Activated CD8-positive, alpha-beta memory T cell treated with anti-CD3 and anti-CD28 coated beads for 1 hour (primary cell): ENCODE data around the gene CFAP251.
"Not testable (repeated sequence)": the region's sequence is repeated elsewhere in the genome, so short reads cannot be mapped to it uniquely, and the experiment has no call there.

Experiments used
- DNase-seq, 2 donors: peaks; one replicate each; pipeline ENCODE4 v3.0.0-alpha.2; 2020; ENCODE audit warnings: low read depth in 1 of 2; ENCODE audit errors: extremely low read depth in 1 of 2

The CFAP251 gene

DNA sequence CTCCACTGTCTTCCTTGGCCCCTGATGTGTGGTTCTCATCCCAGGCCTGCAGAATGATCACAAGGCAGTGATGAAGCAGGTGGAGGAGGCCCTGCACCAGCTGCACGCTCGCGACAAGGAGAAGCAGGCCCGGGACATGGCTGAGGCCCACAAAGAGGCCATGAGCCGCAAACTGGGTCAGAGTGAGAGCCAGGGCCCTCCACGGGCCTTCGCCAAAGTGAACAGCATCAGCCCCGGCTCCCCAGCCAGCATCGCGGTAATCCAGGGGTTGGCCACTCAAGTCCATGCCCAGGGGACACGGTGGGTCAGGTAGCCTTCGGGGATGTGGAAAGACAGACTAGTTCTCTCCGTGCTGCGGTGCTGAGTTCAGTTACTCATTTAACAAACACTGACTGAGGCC lies 18.8 kb upstream of the CFAP251 start:
- DNase-seq = no peak

DNA sequence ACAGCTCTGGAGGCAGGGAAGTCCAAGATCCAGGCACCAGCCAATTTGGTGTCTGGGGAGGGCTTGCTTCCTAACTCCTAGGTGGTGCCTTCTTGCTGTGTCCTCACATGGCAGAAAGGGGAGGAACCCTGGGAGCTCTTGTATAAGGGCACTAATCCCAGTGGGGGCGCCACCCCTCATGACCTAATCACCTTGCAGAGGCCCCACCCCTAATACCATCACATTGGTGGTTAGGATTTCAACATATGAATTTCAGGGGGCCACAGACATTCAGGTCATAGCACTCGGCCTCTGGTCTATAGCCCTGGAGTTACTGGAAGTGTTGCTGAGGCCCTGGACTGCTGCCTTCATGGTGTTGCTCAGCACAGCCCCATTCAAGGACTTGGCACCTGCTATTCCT lies 15.2 kb upstream of the CFAP251 start:
- no peak for DNase-seq

DNA sequence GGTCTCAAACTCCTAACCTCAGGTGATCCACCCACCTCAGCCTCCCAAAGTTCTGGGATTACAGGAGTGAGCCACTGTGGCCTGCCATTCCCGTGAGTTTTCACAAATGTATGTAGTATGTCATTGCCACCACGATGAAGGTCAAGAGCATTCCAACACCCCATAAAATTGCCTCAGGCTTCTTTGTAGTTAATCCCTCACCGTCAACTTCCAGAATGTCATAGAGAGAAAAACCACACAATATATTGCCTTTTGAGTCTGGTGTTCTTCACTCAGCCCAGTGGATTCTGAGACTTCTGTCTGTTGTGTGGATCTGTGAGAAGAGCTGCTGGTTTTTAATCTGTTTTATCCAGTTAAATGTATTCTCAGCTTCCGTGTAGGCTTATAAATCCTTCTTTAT lies 12.6 kb upstream of the CFAP251 start:
- no peak for DNase-seq

DNA sequence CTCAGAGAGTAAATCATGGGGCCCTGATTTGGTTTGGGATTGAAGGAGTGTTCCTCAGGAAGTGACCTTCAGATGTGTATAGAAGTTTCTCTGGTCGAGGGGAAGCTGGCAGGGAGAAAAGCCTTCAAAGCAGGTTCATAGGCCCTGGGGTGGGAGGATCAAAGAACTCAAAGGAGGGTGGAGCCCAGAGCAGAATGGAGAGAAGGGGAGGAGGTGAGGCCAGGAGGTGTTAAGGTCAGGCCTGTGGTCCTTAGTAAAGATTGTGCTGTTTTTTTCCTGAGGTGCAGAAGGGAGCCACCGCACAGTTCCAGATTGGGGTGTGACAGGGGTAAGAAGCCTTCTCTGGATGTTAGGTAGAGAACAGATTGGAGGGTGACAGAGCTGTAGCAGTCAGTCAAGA lies 9.7 kb upstream of the CFAP251 start:
- DNase-seq = no peak

GRCh38 chr12:121911824-121912585 lies 6.4 kb upstream of the CFAP251 start:
- DNase-seq = no peak

DNA sequence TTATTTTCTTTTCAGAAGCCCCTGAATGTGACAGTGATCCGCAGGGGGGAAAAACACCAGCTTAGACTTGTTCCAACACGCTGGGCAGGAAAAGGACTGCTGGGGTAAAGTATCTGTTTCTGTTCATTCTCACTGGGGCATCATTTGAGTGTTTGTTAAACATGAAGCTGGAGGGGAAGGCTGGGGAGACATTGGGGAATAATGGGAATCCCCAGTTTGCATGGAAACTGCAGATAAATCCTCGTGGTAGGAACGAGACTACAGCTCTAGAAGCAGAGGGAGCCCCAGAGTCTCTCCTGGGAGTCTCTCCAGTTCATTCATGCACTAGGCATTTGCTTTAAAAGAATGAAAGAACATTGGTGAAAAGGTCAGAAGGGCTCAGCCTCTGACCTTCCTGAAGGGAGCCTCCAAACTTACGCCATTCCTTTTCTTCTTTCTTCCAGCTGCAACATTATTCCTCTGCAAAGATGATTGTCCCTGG lies 2.5 kb upstream of the CFAP251 start:
- DNase-seq = no peak

- DNase-seq = no peak
These were observed 1.7 kb upstream of the CFAP251 start for GRCh38 chr12:121916719-121917118.

DNA sequence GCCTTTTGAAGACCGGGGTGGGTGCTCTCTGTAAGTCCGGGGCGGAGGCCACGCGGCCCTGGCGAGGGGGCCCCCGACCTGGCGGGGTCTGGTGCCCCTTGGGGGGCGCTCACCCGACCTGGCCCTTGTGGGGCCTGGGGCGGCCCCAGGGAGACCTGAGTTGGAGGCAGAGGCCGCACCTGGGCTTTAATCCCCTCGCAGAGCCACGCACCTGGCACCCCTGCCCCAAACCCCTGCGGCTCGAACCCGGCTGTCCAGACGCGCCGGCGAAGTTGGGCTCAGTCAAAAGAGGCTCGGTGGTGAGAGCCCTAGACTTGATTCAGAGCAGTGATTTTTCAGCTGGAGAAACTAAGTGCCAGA lies 267 bp downstream of the CFAP251 start:
- no peak for DNase-seq

- DNase-seq = no peak
These were observed 2.7 kb downstream of the CFAP251 start for GRCh38 chr12:121921066-121921465.

- DNase-seq = no peak
These were observed 6.9 kb downstream of the CFAP251 start for GRCh38 chr12:121925358-121925695.

GRCh38 chr12:121926874-121927706 lies 8.7 kb downstream of the CFAP251 start:
- DNase-seq = no peak

DNA sequence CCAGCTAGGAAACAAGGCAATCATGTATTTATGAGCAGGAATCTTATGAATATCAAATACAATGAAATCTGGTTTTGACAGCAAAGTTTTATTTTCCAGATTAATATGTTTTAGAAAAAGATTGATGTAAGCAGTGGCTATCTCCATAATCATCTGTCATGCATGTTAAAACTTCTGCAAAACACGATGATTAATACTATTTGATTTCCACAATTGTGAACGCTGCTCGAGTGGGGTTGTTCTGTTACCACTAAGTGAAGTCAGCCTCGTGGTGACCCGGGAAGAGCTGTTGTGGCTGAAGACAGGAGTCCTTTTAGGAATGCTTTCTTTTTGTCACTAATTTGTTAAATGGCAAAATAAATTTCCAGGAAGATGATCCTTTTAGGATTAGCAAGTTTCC lies 9.4 kb downstream of the CFAP251 start:
- DNase-seq = no peak

DNA sequence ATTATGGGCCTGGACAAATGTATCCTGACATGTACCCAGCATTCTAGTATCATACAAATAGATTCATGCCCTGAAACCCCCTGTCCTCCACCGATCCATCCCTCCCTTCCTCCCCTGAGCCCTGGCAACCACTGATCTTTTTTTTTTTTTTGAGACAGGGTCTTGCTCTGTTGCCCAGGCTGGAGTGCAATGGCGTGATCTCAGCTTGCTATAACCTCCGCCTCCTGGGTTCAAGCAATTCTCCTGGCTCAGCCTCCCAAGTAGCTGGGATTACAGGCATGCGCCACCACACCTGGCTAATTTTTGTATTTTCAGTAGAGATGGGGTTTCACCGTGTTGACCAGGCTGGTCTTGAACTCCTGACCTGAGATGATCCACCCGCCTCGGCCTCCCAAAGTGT lies 11.2 kb downstream of the CFAP251 start:
- not testable (repeated sequence) for DNase-seq

DNA sequence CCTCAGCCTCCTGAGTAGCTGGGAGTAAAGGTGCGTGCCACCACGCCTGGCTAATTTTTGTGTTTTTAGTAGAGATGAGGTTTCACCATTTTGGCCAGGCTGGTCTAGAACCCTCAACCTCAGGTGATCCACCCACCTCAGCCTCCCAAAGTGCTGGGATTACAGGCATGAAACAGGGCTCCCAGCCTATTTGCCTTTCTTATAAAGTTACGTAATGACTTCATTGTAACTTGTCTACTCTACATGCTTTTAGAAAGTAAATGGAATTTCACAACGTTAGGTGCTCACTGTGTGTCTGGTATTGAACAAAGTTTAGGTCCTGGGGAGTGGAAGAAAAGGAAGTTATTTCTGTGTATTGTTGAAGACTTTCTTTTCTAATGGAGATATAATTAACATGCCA lies 12.5 kb downstream of the CFAP251 start:
- no peak for DNase-seq

- no peak for DNase-seq
These were observed 13.8 kb downstream of the CFAP251 start for GRCh38 chr12:121932176-121932536.

- DNase-seq = no peak
These were observed 14.6 kb downstream of the CFAP251 start for GRCh38 chr12:121932914-121933521.

DNA sequence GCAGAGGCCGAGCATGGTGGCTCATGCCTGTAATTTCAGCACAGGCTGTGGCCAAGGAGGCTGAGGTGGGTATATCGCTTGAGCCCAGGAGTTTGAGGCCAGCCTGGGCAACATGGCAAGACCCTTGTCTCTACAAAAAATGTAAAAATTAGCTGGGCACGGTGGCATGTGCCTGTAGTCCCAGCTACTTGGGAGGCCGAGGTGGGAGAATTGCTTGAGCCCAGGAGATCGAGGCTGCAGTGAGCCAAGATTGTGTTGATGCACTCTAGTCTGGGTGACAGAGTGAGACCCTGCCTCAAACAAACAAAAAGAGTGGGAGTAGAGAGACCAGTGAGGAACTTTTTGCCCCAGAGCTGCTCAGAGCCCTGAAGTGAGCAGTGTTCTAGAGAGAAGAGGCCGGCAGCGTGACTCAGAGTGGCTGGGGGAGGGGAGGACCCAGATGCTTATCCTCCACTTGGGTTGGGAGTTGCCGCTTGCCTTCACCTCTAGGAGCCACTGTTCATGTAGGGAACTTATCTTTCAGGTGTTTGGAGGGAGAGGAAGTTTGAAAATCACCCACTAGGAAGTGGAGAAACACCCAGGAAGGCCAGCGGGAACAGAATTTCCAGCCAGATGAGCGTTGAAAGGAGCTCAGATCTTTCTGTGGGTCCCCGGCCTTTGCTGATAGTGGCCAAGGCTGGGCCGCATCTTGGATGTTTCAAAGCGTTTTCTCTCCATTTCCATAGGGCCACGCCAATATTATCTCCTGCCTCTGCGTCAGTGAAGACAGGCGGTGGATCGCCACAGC lies 15.3 kb downstream of the CFAP251 start:
- DNase-seq = no peak

- no peak for DNase-seq
These were observed 15.9 kb downstream of the CFAP251 start for GRCh38 chr12:121934309-121934664.

GRCh38 chr12:121937654-121938053 lies 19.3 kb downstream of the CFAP251 start:
- DNase-seq = no peak

DNA sequence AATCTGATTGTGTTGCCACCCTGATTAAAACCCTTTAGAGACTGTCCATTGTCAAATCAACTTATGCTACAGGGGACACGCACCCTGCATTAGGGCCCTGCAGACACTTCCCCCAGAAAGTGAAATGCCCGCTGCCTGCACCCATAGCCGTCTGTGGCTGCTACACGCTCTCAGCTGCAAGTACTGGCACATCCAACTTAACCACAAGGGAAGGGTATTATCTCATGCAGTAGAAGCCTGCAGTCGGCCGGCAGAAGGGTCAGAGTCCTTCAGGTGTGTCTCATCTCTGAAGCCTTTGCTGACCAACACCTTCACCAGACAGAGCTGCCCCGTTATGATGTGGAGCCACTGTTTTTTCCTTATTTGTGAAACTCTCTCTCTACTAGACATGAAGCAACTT lies 20.8 kb downstream of the CFAP251 start:
- no peak for DNase-seq
